HL-60 (cell line): ENCODE data around the gene PPP1R36.

ENCODE experiments used
- POLR2AphosphoS5 ChIP-seq: IDR thresholded peaks from 2 replicates; pipeline ENCODE4 v1.6.1; 2012; ENCODE audit warnings: low read depth
- REST ChIP-seq: IDR thresholded peaks from 2 replicates; pipeline ENCODE4 v1.6.1; 2012; ENCODE audit warnings: low read depth; ENCODE audit not compliant: insufficient replicate concordance
- SPI1 ChIP-seq: IDR thresholded peaks from 2 replicates; pipeline ENCODE4 v1.6.1; 2012; ENCODE audit warnings: low read depth, mild to moderate bottlenecking, borderline replicate concordance
- TF ChIP-seq, protein P1 (sequence below): IDR thresholded peaks from one replicate; pipeline ENCODE4 v1.5.1; 2011; ENCODE audit warnings: low read length, control low read depth, inconsistent platforms; ENCODE audit not compliant: insufficient read depth

DNA sequence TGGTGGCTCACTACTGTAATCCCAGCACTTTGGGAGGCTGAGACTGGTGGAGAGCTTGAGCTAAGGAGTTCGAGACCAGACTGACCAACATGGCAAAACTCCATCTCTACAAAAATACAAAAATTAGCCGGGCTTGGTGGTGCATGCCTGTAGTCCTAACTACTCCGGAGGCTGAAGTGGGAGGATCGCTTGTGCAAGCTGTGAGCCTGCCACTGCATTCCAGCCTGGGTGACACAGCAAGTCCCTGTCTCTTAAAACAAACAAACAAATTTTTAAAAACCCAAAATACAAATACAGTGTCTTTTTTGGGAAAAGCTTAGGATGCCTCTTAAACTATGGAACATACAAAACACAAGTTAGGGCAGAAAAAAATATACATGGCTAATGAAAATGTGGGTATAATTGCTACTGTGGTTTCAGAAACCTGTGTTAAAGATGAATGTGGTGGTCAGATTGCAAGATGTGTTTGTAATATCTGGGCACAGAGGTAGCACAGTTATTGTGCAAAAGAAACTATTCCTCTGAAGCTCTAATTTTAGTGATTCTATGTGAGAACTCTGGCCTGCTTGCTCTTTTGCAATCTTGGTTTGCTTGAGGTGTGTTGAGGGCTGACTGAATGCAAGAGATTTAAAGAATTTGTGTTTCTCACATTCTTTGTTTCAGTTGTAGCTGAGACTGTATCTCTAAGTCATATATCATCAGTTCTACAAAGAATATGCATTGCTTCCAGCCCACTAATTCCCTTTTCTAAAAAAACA lies 13.1 kb upstream of the PPP1R36 start:
- TF ChIP-seq, protein P1, sequence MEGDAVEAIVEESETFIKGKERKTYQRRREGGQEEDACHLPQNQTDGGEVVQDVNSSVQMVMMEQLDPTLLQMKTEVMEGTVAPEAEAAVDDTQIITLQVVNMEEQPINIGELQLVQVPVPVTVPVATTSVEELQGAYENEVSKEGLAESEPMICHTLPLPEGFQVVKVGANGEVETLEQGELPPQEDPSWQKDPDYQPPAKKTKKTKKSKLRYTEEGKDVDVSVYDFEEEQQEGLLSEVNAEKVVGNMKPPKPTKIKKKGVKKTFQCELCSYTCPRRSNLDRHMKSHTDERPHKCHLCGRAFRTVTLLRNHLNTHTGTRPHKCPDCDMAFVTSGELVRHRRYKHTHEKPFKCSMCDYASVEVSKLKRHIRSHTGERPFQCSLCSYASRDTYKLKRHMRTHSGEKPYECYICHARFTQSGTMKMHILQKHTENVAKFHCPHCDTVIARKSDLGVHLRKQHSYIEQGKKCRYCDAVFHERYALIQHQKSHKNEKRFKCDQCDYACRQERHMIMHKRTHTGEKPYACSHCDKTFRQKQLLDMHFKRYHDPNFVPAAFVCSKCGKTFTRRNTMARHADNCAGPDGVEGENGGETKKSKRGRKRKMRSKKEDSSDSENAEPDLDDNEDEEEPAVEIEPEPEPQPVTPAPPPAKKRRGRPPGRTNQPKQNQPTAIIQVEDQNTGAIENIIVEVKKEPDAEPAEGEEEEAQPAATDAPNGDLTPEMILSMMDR = no peak
- no peak for TF ChIP-seq POLR2AphosphoS5
- TF ChIP-seq SPI1 = no peak
- no peak for TF ChIP-seq REST
